Nephron progenitor cell (in vitro differentiated cells): ENCODE results near the gene NRXN2.

Experiments
- DNase-seq: peaks from one replicate; pipeline ENCODE4 v3.0.0; 2021
- H3K27ac Mint-ChIP-seq: 2 replicates; pipeline ENCODE4 v1.8.0; 2021; ENCODE audit warnings: mild to moderate bottlenecking, moderate library complexity, mixed read lengths
- H3K27me3 Mint-ChIP-seq: 2 replicates; pipeline ENCODE4 v1.8.0; 2021; ENCODE audit warnings: mild to moderate bottlenecking, low read depth, mixed read lengths; ENCODE audit not compliant: poor library complexity
- H3K36me3 Mint-ChIP-seq: 2 replicates; pipeline ENCODE4 v1.8.0; 2021; ENCODE audit warnings: low read depth, mixed read lengths
- H3K4me1 Mint-ChIP-seq: 2 replicates; pipeline ENCODE4 v1.8.0; 2021; ENCODE audit warnings: mixed read lengths
- H3K4me3 Mint-ChIP-seq: 2 replicates; pipeline ENCODE4 v1.8.0; 2021; ENCODE audit warnings: mild to moderate bottlenecking, moderate library complexity, mixed read lengths
- H3K9me3 Mint-ChIP-seq: 2 replicates; pipeline ENCODE4 v1.8.0; 2021; ENCODE audit warnings: mild to moderate bottlenecking, moderate library complexity, mixed read lengths
- TF ChIP-seq, protein P1 (sequence below): fragments of 200-600 bp; sonication (generic); IDR thresholded peaks from 2 replicates; pipeline ENCODE4 v1.5.0; 2021; ENCODE audit warnings: antibody characterized with exemption

The NRXN2 gene

GRCh38 chr11:64696045-64696444, 27.0 kb downstream of the NRXN2 start:
- H3K4me1 Mint-ChIP-seq, result peaks cover 56% of the 10 kb centered on the region
- no peak overlapping the region for H3K4me3 Mint-ChIP-seq
- no peak overlapping the region for H3K27ac Mint-ChIP-seq
- no peak for DNase-seq
- H3K36me3 Mint-ChIP-seq, result no peaks in the 10 kb centered on the region
- H3K27me3 Mint-ChIP-seq, result peaks cover 73% of the 10 kb centered on the region
- TF ChIP-seq, protein P1, sequence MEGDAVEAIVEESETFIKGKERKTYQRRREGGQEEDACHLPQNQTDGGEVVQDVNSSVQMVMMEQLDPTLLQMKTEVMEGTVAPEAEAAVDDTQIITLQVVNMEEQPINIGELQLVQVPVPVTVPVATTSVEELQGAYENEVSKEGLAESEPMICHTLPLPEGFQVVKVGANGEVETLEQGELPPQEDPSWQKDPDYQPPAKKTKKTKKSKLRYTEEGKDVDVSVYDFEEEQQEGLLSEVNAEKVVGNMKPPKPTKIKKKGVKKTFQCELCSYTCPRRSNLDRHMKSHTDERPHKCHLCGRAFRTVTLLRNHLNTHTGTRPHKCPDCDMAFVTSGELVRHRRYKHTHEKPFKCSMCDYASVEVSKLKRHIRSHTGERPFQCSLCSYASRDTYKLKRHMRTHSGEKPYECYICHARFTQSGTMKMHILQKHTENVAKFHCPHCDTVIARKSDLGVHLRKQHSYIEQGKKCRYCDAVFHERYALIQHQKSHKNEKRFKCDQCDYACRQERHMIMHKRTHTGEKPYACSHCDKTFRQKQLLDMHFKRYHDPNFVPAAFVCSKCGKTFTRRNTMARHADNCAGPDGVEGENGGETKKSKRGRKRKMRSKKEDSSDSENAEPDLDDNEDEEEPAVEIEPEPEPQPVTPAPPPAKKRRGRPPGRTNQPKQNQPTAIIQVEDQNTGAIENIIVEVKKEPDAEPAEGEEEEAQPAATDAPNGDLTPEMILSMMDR, result no peak
- H3K9me3 Mint-ChIP-seq, result no peaks in the 10 kb centered on the region

DNA sequence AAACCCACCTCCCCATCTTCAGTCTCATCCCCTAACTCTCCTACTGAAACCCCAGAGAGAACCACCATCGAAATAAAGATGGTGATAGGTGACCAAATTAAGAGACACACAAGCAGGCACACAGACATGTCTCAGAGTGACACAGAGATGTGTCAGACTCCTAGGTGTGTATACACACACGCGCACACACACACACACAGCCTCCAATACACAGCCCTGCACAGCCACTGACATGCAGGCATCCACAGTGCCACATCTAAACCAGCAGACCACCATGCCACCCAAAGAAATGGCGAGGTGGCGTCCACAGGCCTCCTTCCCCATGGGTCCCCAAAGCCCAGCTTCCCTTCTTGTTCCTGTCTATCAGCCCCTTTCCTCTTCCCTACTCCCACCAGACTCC, 27.4 kb downstream of the NRXN2 start:
- no peak overlapping the region for H3K27ac Mint-ChIP-seq
- no peak for DNase-seq
- peaks cover 60% of the 10 kb centered on the region for H3K4me1 Mint-ChIP-seq
- TF ChIP-seq, protein P1, result no peak
- H3K36me3 Mint-ChIP-seq, result no peaks in the 10 kb centered on the region
- H3K27me3 Mint-ChIP-seq, result peaks cover 73% of the 10 kb centered on the region
- H3K4me3 Mint-ChIP-seq, result no peak overlapping the region
- H3K9me3 Mint-ChIP-seq, result no peaks in the 10 kb centered on the region

GRCh38 chr11:64694821-64695365, 28.1 kb downstream of the NRXN2 start:
- peak overlapping the region; percentile 33 for H3K4me3 Mint-ChIP-seq
- no peaks in the 10 kb centered on the region for H3K36me3 Mint-ChIP-seq
- H3K4me1 Mint-ChIP-seq, result peaks cover 56% of the 10 kb centered on the region
- TF ChIP-seq, protein P1, result no peak
- DNase-seq, result peak; percentile 74
- H3K27ac Mint-ChIP-seq, result no peak overlapping the region
- H3K27me3 Mint-ChIP-seq, result peaks cover 70% of the 10 kb centered on the region
- H3K9me3 Mint-ChIP-seq, result no peaks in the 10 kb centered on the region

DNA sequence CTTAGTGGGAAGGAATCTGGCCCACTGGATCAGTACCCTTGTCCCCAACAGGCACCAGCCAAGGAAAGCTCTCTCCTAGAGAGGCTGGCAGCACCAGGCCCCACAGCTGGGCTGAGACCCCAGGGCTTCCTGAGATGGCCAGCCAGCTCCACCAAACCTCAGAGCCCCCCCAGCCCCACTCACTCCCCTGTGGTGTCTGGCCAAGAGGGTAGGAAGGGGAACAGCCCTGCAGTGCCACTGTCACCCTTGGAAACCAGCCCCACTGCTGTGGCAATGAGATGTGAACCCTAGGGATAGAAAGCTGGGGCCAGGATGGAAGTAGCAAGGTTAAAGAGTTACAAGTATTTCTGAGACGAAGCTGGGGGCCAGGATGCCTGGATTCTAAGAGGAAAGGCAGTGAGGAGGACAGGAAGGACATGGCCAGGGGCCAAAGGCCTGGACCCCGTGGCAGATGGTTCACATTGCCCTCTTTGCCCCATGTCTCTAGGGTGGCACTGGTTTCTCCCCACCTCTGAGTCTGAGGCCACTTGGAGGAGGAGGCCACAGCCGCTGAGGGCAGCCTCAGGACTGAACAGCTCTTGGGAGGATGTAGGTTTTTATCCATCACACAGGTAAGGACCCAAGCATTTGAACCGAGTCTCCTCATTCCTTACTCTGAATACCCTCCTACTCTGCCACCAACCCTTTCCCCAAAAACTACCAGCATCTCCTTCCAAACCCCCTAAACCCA, 28.8 kb downstream of the NRXN2 start:
- no peaks in the 10 kb centered on the region for H3K36me3 Mint-ChIP-seq
- H3K27me3 Mint-ChIP-seq, result peaks cover 74% of the 10 kb centered on the region
- no peak for DNase-seq
- no peaks in the 10 kb centered on the region for H3K9me3 Mint-ChIP-seq
- H3K4me3 Mint-ChIP-seq, result peak overlapping the region; percentile 33
- no peak overlapping the region for H3K27ac Mint-ChIP-seq
- TF ChIP-seq, protein P1, result no peak
- H3K4me1 Mint-ChIP-seq, result peaks cover 62% of the 10 kb centered on the region

GRCh38 chr11:64692764-64693331, 30.1 kb downstream of the NRXN2 start:
- H3K4me1 Mint-ChIP-seq, result peaks cover 75% of the 10 kb centered on the region
- TF ChIP-seq, protein P1, result no peak
- H3K27me3 Mint-ChIP-seq, result peaks cover 68% of the 10 kb centered on the region
- no peaks in the 10 kb centered on the region for H3K36me3 Mint-ChIP-seq
- no peak for DNase-seq
- H3K9me3 Mint-ChIP-seq, result no peaks in the 10 kb centered on the region
- H3K4me3 Mint-ChIP-seq, result peak overlapping the region; percentile 19
- no peak overlapping the region for H3K27ac Mint-ChIP-seq
